ENCODE data around the gene KLB. TPM values are rescaled to one million over a fixed set of nuclear protein-coding genes. Genes with fewer than 3 reads are reported as not detected.

KLB gene
- total RNA-seq, 4 donors from 2014 or later: 0.34 to 0.76 (median 0.68) TPM

- Histone ChIP-seq H3K4me1 (no peaks in the 10 kb centered on the region), H3K36me3 (peaks cover 19% of the 10 kb centered on the region), H3K27ac (no peak overlapping the region), H3K9me3 (no peaks in the 10 kb centered on the region), H3K4me3 (no peak overlapping the region), H3K27me3 (no peaks in the 10 kb centered on the region)
- TF ChIP-seq CTCF (IDR thresholded peaks at IDR 0.05): no peak
- no peak for TF ChIP-seq EP300 (IDR thresholded peaks at IDR 0.05)
- TF ChIP-seq POLR2AphosphoS5 (IDR thresholded peaks at IDR 0.05): no peak
- no peak for TF ChIP-seq POLR2A (IDR thresholded peaks at IDR 0.05)
- DNase-seq (ENCODE audit: low spot score in 2 of 2): no peak
- 97% methylated on average over 27 of the region's 27 CpGs for whole genome bisulfite sequencing
Observed at GRCh38 chr4:39480251-39480650, 73.5 kb downstream of the KLB start.

- WGBS: 86% methylated on average over 21 of the region's 21 CpGs
- Histone ChIP-seq H3K27me3 (no peaks in the 10 kb centered on the region), H3K4me3 (no peak overlapping the region), H3K27ac (no peak overlapping the region), H3K9me3 (no peaks in the 10 kb centered on the region), H3K36me3 (peaks cover 19% of the 10 kb centered on the region), H3K4me1 (no peaks in the 10 kb centered on the region)
- TF ChIP-seq POLR2AphosphoS5 (IDR thresholded peaks at IDR 0.05): no peak
- no peak for TF ChIP-seq EP300 (IDR thresholded peaks at IDR 0.05)
- TF ChIP-seq POLR2A (IDR thresholded peaks at IDR 0.05): no peak
- TF ChIP-seq CTCF (IDR thresholded peaks at IDR 0.05): no peak
- no peak for DNase-seq (ENCODE audit: low spot score in 2 of 2)
Observed at GRCh38 chr4:39480902-39481695, 74.4 kb downstream of the KLB start.

GRCh38 chr4:39484582-39485272, 78.0 kb downstream of the KLB start:
- Histone ChIP-seq H3K36me3 (no peaks in the 10 kb centered on the region), H3K9me3 (no peaks in the 10 kb centered on the region), H3K4me3 (no peak overlapping the region), H3K27me3 (no peaks in the 10 kb centered on the region), H3K4me1 (no peaks in the 10 kb centered on the region), H3K27ac (no peak overlapping the region)
- TF ChIP-seq CTCF (IDR thresholded peaks at IDR 0.05) (no peak), POLR2A (IDR thresholded peaks at IDR 0.05) (no peak), EP300 (IDR thresholded peaks at IDR 0.05) (no peak), POLR2AphosphoS5 (IDR thresholded peaks at IDR 0.05) (no peak)
- WGBS: 89% methylated on average over 6 of the region's 6 CpGs
- no peak for DNase-seq (ENCODE audit: low spot score in 2 of 2)

GRCh38 chr4:39486221-39486804, 79.6 kb downstream of the KLB start:
- no peak overlapping the region for H3K27ac ChIP-seq
- no peaks in the 10 kb centered on the region for H3K36me3 ChIP-seq
- H3K4me3 ChIP-seq: no peak overlapping the region
- 81% methylated on average over 10 of the region's 10 CpGs for WGBS
- H3K27me3 ChIP-seq: no peaks in the 10 kb centered on the region
- H3K4me1 ChIP-seq: no peaks in the 10 kb centered on the region
- TF ChIP-seq CTCF (IDR thresholded peaks at IDR 0.05) (no peak), POLR2A (IDR thresholded peaks at IDR 0.05) (no peak), POLR2AphosphoS5 (IDR thresholded peaks at IDR 0.05) (no peak), EP300 (IDR thresholded peaks at IDR 0.05) (no peak)
- H3K9me3 ChIP-seq: no peaks in the 10 kb centered on the region
- DNase-seq (ENCODE audit: low spot score in 2 of 2): no peak

- 97% methylated on average over 2 of the region's 2 CpGs for WGBS
- DNase-seq (ENCODE audit: low spot score in 2 of 2): no peak
- Histone ChIP-seq H3K27me3 (no peaks in the 10 kb centered on the region), H3K9me3 (no peaks in the 10 kb centered on the region), H3K4me1 (no peaks in the 10 kb centered on the region), H3K27ac (no peak overlapping the region), H3K36me3 (no peaks in the 10 kb centered on the region), H3K4me3 (no peak overlapping the region)
- TF ChIP-seq EP300 (IDR thresholded peaks at IDR 0.05): no peak
Observed at GRCh38 chr4:39490322-39490721, 83.6 kb downstream of the KLB start.

All from suprapubic skin (tissue), 4 donors.